Erythroblast (primary cell): ENCODE data around the gene TOMM22.
A peak's percentile ranks its signal among the peaks of the same experiment; 100 is the strongest.

Experiments
- GATA1 ChIP-seq: IDR thresholded peaks from 2 replicates; pipeline ENCODE4 v1.6.1; 2011; ENCODE audit warnings: low read depth, mild to moderate bottlenecking, control low read depth, low read length, moderate library complexity
- POLR2A ChIP-seq: IDR thresholded peaks from 2 replicates; pipeline ENCODE4 v1.6.1; 2011; ENCODE audit warnings: mild to moderate bottlenecking, low read length

DNA sequence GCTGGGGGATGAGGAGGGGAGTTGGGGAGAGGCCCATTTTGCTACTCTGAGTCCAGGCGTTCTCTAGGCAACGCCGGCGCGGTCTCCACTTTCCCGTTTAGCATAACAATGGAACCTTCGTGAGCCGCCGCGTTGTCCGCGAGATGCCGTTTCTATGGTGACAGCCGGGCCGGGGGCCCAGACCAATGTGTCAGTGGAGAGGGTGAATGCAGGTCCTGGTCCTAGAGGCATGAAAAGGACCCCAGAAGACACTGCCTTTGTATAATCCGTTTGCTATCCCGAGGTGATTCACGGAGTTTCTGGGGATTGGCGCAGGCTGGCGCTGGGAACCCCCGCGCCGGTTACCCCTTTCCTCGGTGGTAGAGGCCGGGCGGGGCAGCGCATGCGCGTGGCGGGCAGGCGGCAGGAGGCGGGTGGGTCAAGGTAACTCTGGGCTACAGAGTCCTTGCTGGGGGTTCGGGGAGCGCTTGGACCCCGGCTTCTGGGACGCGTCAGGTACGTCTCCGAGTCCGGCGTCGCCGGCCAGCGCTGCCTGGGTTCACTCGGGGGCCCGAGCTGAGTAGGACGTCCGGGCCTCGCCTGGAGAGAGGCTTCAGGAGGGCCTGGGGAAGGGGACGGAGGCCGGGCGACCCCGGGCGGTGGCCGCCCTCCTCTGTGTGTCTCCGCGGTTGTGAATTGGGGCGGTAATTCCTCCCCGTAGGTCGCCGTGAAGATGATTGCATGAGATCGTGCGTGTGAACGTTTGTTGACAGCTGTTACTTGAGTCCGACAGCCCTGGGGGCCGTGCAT, 25.3 kb upstream of the TOMM22 start, which contains the start of the genes CBY1 and FAM227A:
- TF ChIP-seq POLR2A = peak; percentile 77
- no peak for TF ChIP-seq GATA1
